Measurements from ENCODE around the gene CLTA. TPM values are rescaled to one million over a fixed set of nuclear protein-coding genes. Genes with fewer than 3 reads are reported as not detected.
A peak's percentile ranks its signal among the peaks of the same experiment; 100 is the strongest.
"Not testable (repeated sequence)": the region's sequence is repeated elsewhere in the genome, so short reads cannot be mapped to it uniquely, and the experiment has no call there.

Gene CLTA
- total RNA-seq, 2 experiments from 2014 or later = 156 to 158 TPM

DNA sequence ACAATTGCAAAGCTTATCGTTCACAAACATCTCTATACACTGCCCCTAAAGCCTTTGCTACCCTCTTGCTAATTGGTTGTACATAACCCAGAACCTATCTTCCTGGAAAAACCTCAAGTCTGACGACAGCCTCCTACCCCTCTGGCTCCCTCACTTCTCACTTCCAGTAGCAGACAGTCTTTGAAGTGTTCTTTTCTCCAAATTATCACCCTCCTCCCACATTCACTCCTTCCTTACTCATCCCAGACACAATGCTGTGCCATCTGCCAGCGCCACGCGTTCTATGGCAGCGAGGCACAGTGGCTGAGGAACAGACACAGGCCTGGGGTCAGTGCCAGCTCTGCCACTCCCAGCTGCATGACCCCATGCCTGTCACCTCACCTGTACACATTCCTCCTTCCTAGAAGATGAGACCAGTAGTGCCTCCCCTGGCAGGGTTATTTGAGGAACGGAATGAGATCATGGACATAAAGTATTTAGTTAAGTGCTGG is 27.7 kb downstream of the CLTA start:
- ChIA-PET POLR2A (no interaction called here), CTCF (interaction anchor here (0.8 to 2.0 kb wide), 3 partner anchors 10 to 28 kb away, joined by 3 to 7 read pairs (median 6); partner anchors contain the start of gene CLTA)
- Mint-ChIP-seq H3K4me1 (peaks cover 52% of the 10 kb centered on the region), H3K9me3 (peaks cover 11% of the 10 kb centered on the region), H3K27ac (peak overlapping the region; percentile 81), H3K27me3 (no peaks in the 10 kb centered on the region), H3K36me3 (ENCODE audit: low read depth) (peaks cover 78% of the 10 kb centered on the region), H3K4me3 (peak overlapping the region; percentile 1)
- peak; percentile 43 for DNase-seq

- CTCF ChIA-PET = interaction anchor here (1.0 to 1.7 kb wide), 3 partner anchors 9 to 14 kb away, joined by 3 to 7 read pairs (median 4); no protein-coding TSS in a partner anchor
- Mint-ChIP-seq H3K4me1 (peaks cover 31% of the 10 kb centered on the region), H3K27ac (no peak overlapping the region), H3K4me3 (no peak overlapping the region), H3K9me3 (peaks cover 11% of the 10 kb centered on the region), H3K36me3 (ENCODE audit: low read depth) (peaks cover 76% of the 10 kb centered on the region), H3K27me3 (no peaks in the 10 kb centered on the region)
- POLR2A ChIA-PET = no interaction called here
- no peak for DNase-seq
Measured at GRCh38 chr9:36221667-36222066, 30.9 kb downstream of the CLTA start.

DNA sequence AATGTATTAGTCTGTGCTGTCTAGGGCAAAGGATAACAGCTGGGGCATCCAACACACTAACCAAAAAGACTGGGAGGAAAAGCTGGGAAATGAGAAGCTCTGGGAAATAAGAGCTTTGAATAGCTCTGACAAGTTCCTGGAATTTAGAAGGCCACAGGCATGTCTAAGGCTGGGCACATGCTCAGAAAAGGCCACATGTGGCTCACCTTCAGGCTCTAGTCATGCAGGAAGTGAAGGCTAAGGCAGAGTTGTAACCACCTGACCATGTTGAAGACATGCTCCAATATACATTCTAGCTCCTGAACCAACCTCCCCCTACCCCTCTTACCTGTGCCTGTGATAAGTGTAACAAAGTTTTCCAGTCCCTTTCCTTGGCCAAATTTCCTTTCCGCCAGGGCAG is 31.7 kb downstream of the CLTA start:
- DNase-seq = no peak
- Mint-ChIP-seq H3K27ac (peak overlapping the region; percentile 39), H3K36me3 (ENCODE audit: low read depth) (peaks cover 76% of the 10 kb centered on the region), H3K4me1 (peaks cover 23% of the 10 kb centered on the region), H3K9me3 (peaks cover 11% of the 10 kb centered on the region), H3K27me3 (no peaks in the 10 kb centered on the region), H3K4me3 (no peak overlapping the region)
- POLR2A ChIA-PET = no interaction called here
- CTCF ChIA-PET = interaction anchor here (0.7 to 1.7 kb wide), 4 partner anchors 9 to 262 kb away, joined by 3 to 4 read pairs (median 3); no protein-coding TSS in a partner anchor

GRCh38 chr9:36237230-36237629 is 46.5 kb downstream of the CLTA start:
- POLR2A ChIA-PET = no interaction called here
- H3K36me3 Mint-ChIP-seq (ENCODE audit: low read depth) = peaks cover 46% of the 10 kb centered on the region
- H3K4me1 Mint-ChIP-seq = peaks cover 2% of the 10 kb centered on the region
- CTCF ChIA-PET = interaction anchor here (0.8 kb wide), 1 partner anchor 98 kb away, joined by 4 read pairs; no protein-coding TSS in a partner anchor
- no peak overlapping the region for H3K27ac Mint-ChIP-seq
- H3K27me3 Mint-ChIP-seq = no peaks in the 10 kb centered on the region
- DNase-seq = no peak
- H3K4me3 Mint-ChIP-seq = no peak overlapping the region
- no peaks in the 10 kb centered on the region for H3K9me3 Mint-ChIP-seq

DNA sequence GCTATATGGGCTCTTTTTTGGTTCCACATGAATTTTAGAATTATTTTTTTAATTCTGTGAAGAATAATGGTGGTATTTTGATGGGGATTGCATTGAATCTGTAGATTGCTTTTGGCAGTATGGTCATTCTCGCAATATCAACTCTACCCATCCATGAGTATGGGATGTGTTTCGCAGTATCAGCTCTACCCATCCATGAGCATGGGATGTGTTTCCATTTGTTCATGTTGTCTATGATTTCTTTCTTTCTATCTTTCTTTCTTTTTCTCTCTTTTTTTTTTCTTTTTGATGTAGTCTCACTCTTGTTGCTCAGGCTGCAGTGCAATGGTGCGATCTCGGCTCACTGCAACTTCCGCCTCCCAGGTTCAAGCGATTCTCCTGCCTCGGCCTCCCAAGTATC is 48.5 kb downstream of the CLTA start:
- DNase-seq, POLR2A ChIA-PET, H3K9me3 Mint-ChIP-seq, H3K27me3 Mint-ChIP-seq, H3K27ac Mint-ChIP-seq, H3K4me3 Mint-ChIP-seq, H3K4me1 Mint-ChIP-seq: not testable (repeated sequence)
- peaks cover 36% of the 10 kb centered on the region for H3K36me3 Mint-ChIP-seq (ENCODE audit: low read depth)
- CTCF ChIA-PET = interaction anchor here (0.6 to 0.8 kb wide), 2 partner anchors 48 to 237 kb away, joined by 3 read pairs; no protein-coding TSS in a partner anchor

- H3K27ac Mint-ChIP-seq, H3K27me3 Mint-ChIP-seq, H3K4me1 Mint-ChIP-seq, DNase-seq, POLR2A ChIA-PET, H3K4me3 Mint-ChIP-seq, H3K9me3 Mint-ChIP-seq: not testable (repeated sequence)
- peaks cover 36% of the 10 kb centered on the region for H3K36me3 Mint-ChIP-seq (ENCODE audit: low read depth)
- CTCF ChIA-PET = interaction anchor here (0.8 kb wide), 1 partner anchor 236 kb away, joined by 3 read pairs; no protein-coding TSS in a partner anchor
Measured at GRCh38 chr9:36239675-36240074, 49.0 kb downstream of the CLTA start.

- DNase-seq = no peak
- ChIA-PET CTCF (no interaction called here), POLR2A (no interaction called here)
- Mint-ChIP-seq H3K4me1 (peaks cover 8% of the 10 kb centered on the region), H3K9me3 (no peaks in the 10 kb centered on the region), H3K36me3 (ENCODE audit: low read depth) (peaks cover 17% of the 10 kb centered on the region), H3K27ac (no peak overlapping the region), H3K4me3 (no peak overlapping the region), H3K27me3 (no peaks in the 10 kb centered on the region)
Measured at GRCh38 chr9:36245906-36246305, 55.2 kb downstream of the CLTA start.

- Mint-ChIP-seq H3K36me3 (ENCODE audit: low read depth) (peaks cover 13% of the 10 kb centered on the region), H3K9me3 (no peaks in the 10 kb centered on the region), H3K27ac (no peak overlapping the region), H3K27me3 (no peaks in the 10 kb centered on the region), H3K4me3 (no peak overlapping the region), H3K4me1 (peaks cover 8% of the 10 kb centered on the region)
- DNase-seq = no peak
- ChIA-PET CTCF (interaction anchor here (0.8 to 1.2 kb wide), 4 partner anchors 18 to 95 kb away, joined by 3 to 5 read pairs (median 4); no protein-coding TSS in a partner anchor), POLR2A (no interaction called here)
Measured at GRCh38 chr9:36247356-36247755, 56.6 kb downstream of the CLTA start.

- H3K27me3 Mint-ChIP-seq, POLR2A ChIA-PET, H3K9me3 Mint-ChIP-seq, DNase-seq, H3K4me1 Mint-ChIP-seq, H3K4me3 Mint-ChIP-seq: not testable (repeated sequence)
- CTCF ChIA-PET = interaction anchor here (0.6 to 1.2 kb wide), 8 partner anchors 38 to 783 kb away, joined by 3 to 5 read pairs (median 3); partner anchors contain the start of gene CLTA
- peaks cover 13% of the 10 kb centered on the region for H3K36me3 Mint-ChIP-seq (ENCODE audit: low read depth)
- peak overlapping the region; percentile 64 for H3K27ac Mint-ChIP-seq
Measured at GRCh38 chr9:36248061-36248460, 57.3 kb downstream of the CLTA start.

- no peak overlapping the region for H3K4me3 Mint-ChIP-seq
- no peak overlapping the region for H3K27ac Mint-ChIP-seq
- no peaks in the 10 kb centered on the region for H3K9me3 Mint-ChIP-seq
- CTCF ChIA-PET = interaction anchor here (1.0 kb wide), 1 partner anchor 80 kb away, joined by 3 read pairs; no protein-coding TSS in a partner anchor
- POLR2A ChIA-PET = interaction anchor here (0.7 kb wide), 1 partner anchor 78 kb away, joined by 4 read pairs; no protein-coding TSS in a partner anchor
- no peaks in the 10 kb centered on the region for H3K27me3 Mint-ChIP-seq
- H3K4me1 Mint-ChIP-seq = peaks cover 8% of the 10 kb centered on the region
- DNase-seq = no peak
- H3K36me3 Mint-ChIP-seq (ENCODE audit: low read depth) = peaks cover 7% of the 10 kb centered on the region
Measured at GRCh38 chr9:36249189-36249588, 58.5 kb downstream of the CLTA start.

- no peak for DNase-seq
- Mint-ChIP-seq H3K4me1 (peaks cover 8% of the 10 kb centered on the region), H3K27me3 (no peaks in the 10 kb centered on the region), H3K9me3 (no peaks in the 10 kb centered on the region), H3K4me3 (no peak overlapping the region), H3K27ac (no peak overlapping the region), H3K36me3 (ENCODE audit: low read depth) (peaks cover 6% of the 10 kb centered on the region)
- ChIA-PET CTCF (interaction anchor here (1.0 kb wide), 1 partner anchor 21 kb away, joined by 4 read pairs; no protein-coding TSS in a partner anchor), POLR2A (no interaction called here)
Measured at GRCh38 chr9:36250079-36250478, 59.4 kb downstream of the CLTA start.

- peaks cover 13% of the 10 kb centered on the region for H3K4me1 Mint-ChIP-seq
- no peak overlapping the region for H3K4me3 Mint-ChIP-seq
- H3K9me3 Mint-ChIP-seq = no peaks in the 10 kb centered on the region
- peaks cover 5% of the 10 kb centered on the region for H3K36me3 Mint-ChIP-seq (ENCODE audit: low read depth)
- H3K27ac Mint-ChIP-seq = no peak overlapping the region
- ChIA-PET CTCF (no interaction called here), POLR2A (no interaction called here)
- no peaks in the 10 kb centered on the region for H3K27me3 Mint-ChIP-seq
- no peak for DNase-seq
Measured at GRCh38 chr9:36251428-36251827, 60.7 kb downstream of the CLTA start.

GRCh38 chr9:36258208-36258995 is 67.7 kb downstream of the CLTA start, which contains the start of gene GNE:
TSS of gene GNE (minus strand) at chr9:36258448. CDS start at chr9:36249355, 9,093 bp downstream.
- no peaks in the 10 kb centered on the region for H3K9me3 Mint-ChIP-seq
- peaks cover 3% of the 10 kb centered on the region for H3K36me3 Mint-ChIP-seq (ENCODE audit: low read depth)
- H3K27ac Mint-ChIP-seq = peak within 1 kb of the TSS; percentile 97
- peak; percentile 98 for DNase-seq
- POLR2A ChIA-PET = interaction anchor here (0.6 to 1.1 kb wide), 3 partner anchors 11 to 1131 kb away, joined by 3 to 4 read pairs (median 3); partner anchors contain the start of gene CLTA
- CTCF ChIA-PET = interaction anchor here (0.9 to 1.0 kb wide), 3 partner anchors 69 to 259 kb away, joined by 3 read pairs; no protein-coding TSS in a partner anchor
- no peaks in the 10 kb centered on the region for H3K27me3 Mint-ChIP-seq
- peak within 1 kb of the TSS; percentile 97 for H3K4me3 Mint-ChIP-seq
- peaks cover 19% of the 10 kb centered on the region for H3K4me1 Mint-ChIP-seq
